ENCODE measurements around the gene ANAPC15. TPM values are rescaled to one million over a fixed set of nuclear protein-coding genes. Genes with fewer than 3 reads are reported as not detected.

Gene ANAPC15
- total RNA-seq, 6 donors from 2014 or later = 12.8 to 39.1 (median 29.5) TPM

- Histone ChIP-seq H3K27me3 (no peaks in the 10 kb centered on the region), H3K4me3 (no peak overlapping the region), H3K4me1 (peaks cover 35 to 40% (median 35%) of the 10 kb centered on the region in 4 donors), H3K36me3 (peaks cover 15 to 49% (median 35%) of the 10 kb centered on the region in 4 donors), H3K9me3 (no peaks in the 10 kb centered on the region), H3K27ac (peak overlapping the region in 3 of 4 donors; percentile 39 to 92 (median 70))
- no peak for ATAC-seq (ENCODE audit: low FRiP score in 2 of 2)
- DNase-seq = no peak
- WGBS, 2 donors = 78 to 84% methylated on average over 3 of the region's 3 CpGs
- TF ChIP-seq CTCF (IDR thresholded peaks at IDR 0.05) = no peak
- TF ChIP-seq POLR2AphosphoS5 (IDR thresholded peaks at IDR 0.05) = no peak
Observed at GRCh38 chr11:72100009-72100408, 12.5 kb downstream of the ANAPC15 start.

GRCh38 chr11:72098741-72099140 lies 13.8 kb downstream of the ANAPC15 start:
- H3K4me3 ChIP-seq = no peak overlapping the region
- peaks cover 15 to 59% (median 42%) of the 10 kb centered on the region in 4 donors for H3K36me3 ChIP-seq
- peak overlapping the region in 1 of 4 donors; percentile 70 for H3K27ac ChIP-seq
- no peak for ATAC-seq (ENCODE audit: low FRiP score in 2 of 2)
- peaks cover 31 to 35% (median 32%) of the 10 kb centered on the region in 4 donors for H3K4me1 ChIP-seq
- no peaks in the 10 kb centered on the region for H3K9me3 ChIP-seq
- TF ChIP-seq POLR2A (IDR thresholded peaks at IDR 0.05) (no peak), CTCF (IDR thresholded peaks at IDR 0.05) (no peak), EP300 (IDR thresholded peaks at IDR 0.05) (no peak), POLR2AphosphoS5 (IDR thresholded peaks at IDR 0.05) (no peak)
- DNase-seq = no peak
- H3K27me3 ChIP-seq = no peaks in the 10 kb centered on the region
- 90 to 100% methylated on average over 2 to 3 of the region's 3 CpGs for WGBS, 2 donors

GRCh38 chr11:72091292-72091691 lies 21.2 kb downstream of the ANAPC15 start:
- H3K4me1 ChIP-seq = peaks cover 10 to 12% (median 11%) of the 10 kb centered on the region in 4 donors
- peaks cover 6 to 44% (median 20%) of the 10 kb centered on the region in 4 donors for H3K36me3 ChIP-seq
- no peak overlapping the region for H3K4me3 ChIP-seq
- 23 to 33% methylated on average over 4 of the region's 4 CpGs for WGBS, 2 donors
- no peaks in the 10 kb centered on the region for H3K9me3 ChIP-seq
- ATAC-seq (ENCODE audit: low FRiP score in 2 of 2) (peak; percentile 91 to 96), DNase-seq (peak in 1 of 2 donors; percentile 82)
- H3K27me3 ChIP-seq = no peaks in the 10 kb centered on the region
- TF ChIP-seq CTCF (IDR thresholded peaks at IDR 0.05) (peak; percentile 84 to 94 (median 88)), EP300 (IDR thresholded peaks at IDR 0.05) (no peak)
- peak overlapping the region; percentile 42 to 66 (median 52) for H3K27ac ChIP-seq

GRCh38 chr11:72088076-72088808 lies 24.3 kb downstream of the ANAPC15 start:
- DNase-seq (no peak), ATAC-seq (ENCODE audit: low FRiP score in 2 of 2) (no peak)
- TF ChIP-seq POLR2AphosphoS5 (IDR thresholded peaks at IDR 0.05) (no peak), POLR2A (IDR thresholded peaks at IDR 0.05) (no peak), EP300 (IDR thresholded peaks at IDR 0.05) (no peak), CTCF (IDR thresholded peaks at IDR 0.05) (no peak)
- H3K36me3 ChIP-seq = peaks cover 3 to 22% (median 6%) of the 10 kb centered on the region in 4 donors
- no peaks in the 10 kb centered on the region for H3K9me3 ChIP-seq
- H3K4me1 ChIP-seq = peaks cover 10 to 12% (median 11%) of the 10 kb centered on the region in 4 donors
- no peaks in the 10 kb centered on the region for H3K27me3 ChIP-seq
- 80 to 88% methylated on average over 4 of the region's 4 CpGs for WGBS, 2 donors
- H3K4me3 ChIP-seq = no peak overlapping the region
- no peak overlapping the region for H3K27ac ChIP-seq

Data from upper lobe of left lung (tissue), 6 donors.